GM21390 (cell line): Measurements from ENCODE around the gene AFTPH.

ENCODE experiments used
- ATAC-seq: cut with Tn5 transposase; IDR thresholded peaks from one replicate; pipeline ENCODE4 v1.9.1; 2021; ENCODE audit not compliant: unreplicated experiment

The AFTPH gene

GRCh38 chr2:64586883-64587481 lies 62.9 kb downstream of the AFTPH start:
- no peak for ATAC-seq

GRCh38 chr2:64587561-64587960 lies 63.4 kb downstream of the AFTPH start:
- ATAC-seq: no peak

GRCh38 chr2:64591188-64591587 lies 67.1 kb downstream of the AFTPH start:
- ATAC-seq: no peak

GRCh38 chr2:64593035-64593655 lies 69.0 kb downstream of the AFTPH start:
- no peak for ATAC-seq

- ATAC-seq: no peak
Observed at GRCh38 chr2:64594226-64594989, 70.3 kb downstream of the AFTPH start.

GRCh38 chr2:64595397-64596176 lies 71.5 kb downstream of the AFTPH start:
- no peak for ATAC-seq

- ATAC-seq: no peak
Observed at GRCh38 chr2:64598226-64598625, 74.1 kb downstream of the AFTPH start.

- ATAC-seq: no peak
Observed at GRCh38 chr2:64599469-64599868, 75.3 kb downstream of the AFTPH start.

GRCh38 chr2:64601034-64601754 lies 77.1 kb downstream of the AFTPH start:
- ATAC-seq: no peak

- ATAC-seq: no peak
Observed at GRCh38 chr2:64601785-64602391, 77.8 kb downstream of the AFTPH start.

GRCh38 chr2:64602436-64602835 lies 78.3 kb downstream of the AFTPH start:
- ATAC-seq: no peak

- no peak for ATAC-seq
Observed at GRCh38 chr2:64604155-64604554, 80.0 kb downstream of the AFTPH start.

- ATAC-seq: no peak
Observed at GRCh38 chr2:64605026-64605471, 80.9 kb downstream of the AFTPH start.

GRCh38 chr2:64605991-64606478 lies 81.9 kb downstream of the AFTPH start:
- ATAC-seq: no peak

- peak; percentile 80 for ATAC-seq
Observed at GRCh38 chr2:64606479-64607363, 82.6 kb downstream of the AFTPH start.

GRCh38 chr2:64607381-64608304 lies 83.5 kb downstream of the AFTPH start:
- ATAC-seq: no peak

GRCh38 chr2:64608867-64609226 lies 84.7 kb downstream of the AFTPH start:
- peak; percentile 11 for ATAC-seq
